Measurements from ENCODE around the gene MAP1LC3B2. TPM values are rescaled to one million over a fixed set of nuclear protein-coding genes. Genes with fewer than 3 reads are reported as not detected.
"Not testable (repeated sequence)": the region's sequence is repeated elsewhere in the genome, so short reads cannot be mapped to it uniquely, and the experiment has no call there.

The MAP1LC3B2 gene
- total RNA-seq, 2 experiments from 2014 or later = not detected

DNA sequence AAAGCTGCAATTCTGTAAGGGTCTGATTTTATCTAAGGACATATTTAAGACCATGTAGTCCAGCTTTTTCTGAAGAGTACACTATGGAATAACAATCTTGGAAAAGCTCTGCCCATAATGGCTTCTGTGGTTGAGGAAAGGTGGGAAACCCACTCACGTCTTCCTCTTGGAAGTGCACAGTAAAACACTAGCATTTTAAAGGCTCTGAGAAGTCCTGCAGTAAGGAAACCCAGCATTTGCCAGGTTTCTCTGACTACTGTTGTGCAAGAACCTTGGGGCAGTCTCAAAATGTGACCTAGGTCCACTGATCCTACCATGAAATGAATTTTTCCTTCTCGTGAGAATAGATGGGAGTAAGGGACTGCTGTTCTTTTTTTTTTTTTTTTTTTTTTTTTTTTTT lies 11.9 kb downstream of the MAP1LC3B2 start:
- no peak overlapping the region for H3K27ac ChIP-seq (ENCODE audit: low read depth, low read length, poor library complexity, severe bottlenecking)
- no TSS peak for BruUV-seq (replicated peaks)

DNA sequence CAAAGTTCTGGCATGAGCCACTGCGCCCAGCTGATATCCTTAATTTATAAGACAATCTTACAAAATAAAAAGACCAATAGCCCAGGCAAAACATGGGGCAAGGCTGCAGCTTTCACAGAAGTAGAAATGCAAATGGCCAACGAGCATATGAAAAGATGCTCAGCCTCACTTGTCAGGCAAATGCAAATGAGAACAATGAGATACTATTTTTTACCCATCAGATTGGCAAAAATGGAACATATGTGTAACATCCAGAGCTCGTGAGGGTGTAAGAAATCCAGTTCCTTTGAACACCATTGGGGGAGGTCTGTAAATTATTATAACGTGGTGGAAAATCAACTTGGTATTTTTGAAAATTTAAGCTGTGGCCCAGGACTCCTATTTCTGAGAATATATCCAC lies 14.6 kb downstream of the MAP1LC3B2 start:
- Histone ChIP-seq H3K4me3 (ENCODE audit: low read depth, low read length, poor library complexity, severe bottlenecking) (no peak overlapping the region), H3K27ac (ENCODE audit: low read depth, low read length, poor library complexity, severe bottlenecking) (no peak overlapping the region), H4K20me1 (ENCODE audit: insufficient read depth, low read length) (no peaks in the 10 kb centered on the region), H3K9me3 (ENCODE audit: low read length) (0 out of 2 replicates have a peak, but pooled peaks cover 3% of the 10 kb centered on the region), H3K4me2 (ENCODE audit: low read length) (no peak overlapping the region), H2AFZ (ENCODE audit: low read length) (no peak overlapping the region), H3K79me2 (ENCODE audit: insufficient read depth, low read depth, low read length) (no peaks in the 10 kb centered on the region), H3K36me3 (ENCODE audit: insufficient read depth, low read length) (no peaks in the 10 kb centered on the region), H3K4me1 (ENCODE audit: insufficient read depth, low read length, poor library complexity, severe bottlenecking) (no peaks in the 10 kb centered on the region), H3K9me2 (ENCODE audit: insufficient read depth, low read length) (no peaks in the 10 kb centered on the region)
- BruUV-seq (replicated peaks) = no TSS peak
- DNase-seq (ENCODE audit: low spot score) = no peak
- intact Hi-C loops (cut with micrococcal nuclease; ENCODE audit: unreplicated experiment) = no loop called here
- ChIA-PET POLR2A (interaction anchor here (0.6 to 0.9 kb wide), 2 partner anchors 14 to 162 kb away, joined by 4 to 7 read pairs; no protein-coding TSS in a partner anchor), CTCF (ENCODE audit: unreplicated experiment) (no interaction called here)
- no peak for TF ChIP-seq EZH2phosphoT487 (IDR thresholded peaks at IDR 0.05; ENCODE audit: borderline replicate concordance, low read depth, low read length)
- TF ChIP-seq, protein P1, sequence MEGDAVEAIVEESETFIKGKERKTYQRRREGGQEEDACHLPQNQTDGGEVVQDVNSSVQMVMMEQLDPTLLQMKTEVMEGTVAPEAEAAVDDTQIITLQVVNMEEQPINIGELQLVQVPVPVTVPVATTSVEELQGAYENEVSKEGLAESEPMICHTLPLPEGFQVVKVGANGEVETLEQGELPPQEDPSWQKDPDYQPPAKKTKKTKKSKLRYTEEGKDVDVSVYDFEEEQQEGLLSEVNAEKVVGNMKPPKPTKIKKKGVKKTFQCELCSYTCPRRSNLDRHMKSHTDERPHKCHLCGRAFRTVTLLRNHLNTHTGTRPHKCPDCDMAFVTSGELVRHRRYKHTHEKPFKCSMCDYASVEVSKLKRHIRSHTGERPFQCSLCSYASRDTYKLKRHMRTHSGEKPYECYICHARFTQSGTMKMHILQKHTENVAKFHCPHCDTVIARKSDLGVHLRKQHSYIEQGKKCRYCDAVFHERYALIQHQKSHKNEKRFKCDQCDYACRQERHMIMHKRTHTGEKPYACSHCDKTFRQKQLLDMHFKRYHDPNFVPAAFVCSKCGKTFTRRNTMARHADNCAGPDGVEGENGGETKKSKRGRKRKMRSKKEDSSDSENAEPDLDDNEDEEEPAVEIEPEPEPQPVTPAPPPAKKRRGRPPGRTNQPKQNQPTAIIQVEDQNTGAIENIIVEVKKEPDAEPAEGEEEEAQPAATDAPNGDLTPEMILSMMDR (conservative IDR thresholded peaks at IDR 0.05; ENCODE audit: low read length) = no peak

More for the DNA sequence above, 11.9 kb downstream of the MAP1LC3B2 start:
- ChIA-PET CTCF (ENCODE audit: unreplicated experiment) (no interaction called here), POLR2A (no interaction called here)
- Histone ChIP-seq H3K36me3 (ENCODE audit: insufficient read depth, low read length) (no peaks in the 10 kb centered on the region), H3K9me3 (ENCODE audit: low read length) (no peaks in the 10 kb centered on the region; the same call in 1 of the 2 replicates), H3K4me2 (ENCODE audit: low read length) (no peak overlapping the region), H3K9me2 (ENCODE audit: insufficient read depth, low read length) (no peaks in the 10 kb centered on the region), H3K4me3 (ENCODE audit: low read depth, low read length, poor library complexity, severe bottlenecking) (no peak overlapping the region), H2AFZ (ENCODE audit: low read length) (no peak overlapping the region), H3K79me2 (ENCODE audit: insufficient read depth, low read depth, low read length) (no peaks in the 10 kb centered on the region), H3K4me1 (ENCODE audit: insufficient read depth, low read length, poor library complexity, severe bottlenecking) (no peaks in the 10 kb centered on the region), H4K20me1 (ENCODE audit: insufficient read depth, low read length) (no peaks in the 10 kb centered on the region)
- TF ChIP-seq EZH2phosphoT487 (IDR thresholded peaks at IDR 0.05; ENCODE audit: borderline replicate concordance, low read depth, low read length) = no peak
- TF ChIP-seq, protein P1 (conservative IDR thresholded peaks at IDR 0.05; ENCODE audit: low read length) = no peak
- no peak for DNase-seq (ENCODE audit: low spot score)
- intact Hi-C loops (cut with micrococcal nuclease; ENCODE audit: unreplicated experiment) = no loop called here

DNA sequence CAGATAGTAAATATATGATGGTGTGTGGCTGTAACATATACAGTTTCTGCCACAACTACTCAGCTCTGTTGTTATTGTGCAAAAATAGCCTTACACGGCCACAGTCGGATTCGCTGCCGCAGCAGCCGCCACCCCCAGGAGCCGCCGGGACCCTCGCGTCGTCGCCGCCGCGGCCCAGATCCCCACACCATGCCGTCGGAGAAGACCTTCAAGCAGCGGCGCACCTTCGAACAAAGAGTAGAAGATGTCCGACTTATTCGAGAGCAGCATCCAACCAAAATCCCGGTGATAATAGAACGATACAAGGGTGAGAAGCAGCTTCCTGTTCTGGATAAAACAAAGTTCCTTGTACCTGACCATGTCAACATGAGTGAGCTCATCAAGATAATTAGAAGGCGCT lies 16.6 kb downstream of the MAP1LC3B2 start:
- H3K36me3 ChIP-seq (ENCODE audit: insufficient read depth, low read length); H4K20me1 ChIP-seq (ENCODE audit: insufficient read depth, low read length); H3K79me2 ChIP-seq (ENCODE audit: insufficient read depth, low read depth, low read length); H3K27ac ChIP-seq (ENCODE audit: low read depth, low read length, poor library complexity, severe bottlenecking); H3K4me1 ChIP-seq (ENCODE audit: insufficient read depth, low read length, poor library complexity, severe bottlenecking); intact Hi-C loops (cut with micrococcal nuclease; ENCODE audit: unreplicated experiment); H3K9me3 ChIP-seq (ENCODE audit: low read length); CTCF ChIA-PET (ENCODE audit: unreplicated experiment); H3K4me3 ChIP-seq (ENCODE audit: low read depth, low read length, poor library complexity, severe bottlenecking); BruUV-seq (replicated peaks); POLR2A ChIA-PET; H2AFZ ChIP-seq (ENCODE audit: low read length); DNase-seq (ENCODE audit: low spot score); H3K9me2 ChIP-seq (ENCODE audit: insufficient read depth, low read length); H3K4me2 ChIP-seq (ENCODE audit: low read length): not testable (repeated sequence)
